Measurements from ENCODE around the gene GAA. TPM values are rescaled to one million over a fixed set of nuclear protein-coding genes. Genes with fewer than 3 reads are reported as not detected.

Gene GAA
- total and polyA plus RNA-seq, 2 of the 4 experiments (the other 2 are of a cell fraction), result 2.2 to 14.8 TPM

GRCh38 chr17:80163336-80163735, 62.0 kb downstream of the GAA start:
- Histone ChIP-seq H3K27ac (ENCODE audit: insufficient read depth, low read length) (no peak overlapping the region), H3K9me3 (ENCODE audit: control insufficient read depth, insufficient read depth, low read length) (no peaks in the 10 kb centered on the region), H3K18ac (ENCODE audit: low read depth, low read length) (no peak overlapping the region), H2BK120ac (ENCODE audit: low read depth, low read length) (no peak overlapping the region), H2BK15ac (ENCODE audit: low read depth, low read length) (no peak overlapping the region), H3K56ac (ENCODE audit: extremely low read depth, insufficient read depth, low read length) (no peak overlapping the region), H4K91ac (ENCODE audit: insufficient read depth, low read depth, low read length) (no peak overlapping the region), H4K20me1 (ENCODE audit: insufficient read depth, low read length) (no peaks in the 10 kb centered on the region), H2AK9ac (replicated peaks; ENCODE audit: low read depth, low read length, poor library complexity) (no peak overlapping the region), H4K8ac (ENCODE audit: low read depth in 2 of 2, low read length in 2 of 2) (no peak overlapping the region), H3K9ac (ENCODE audit: low read depth, low read length) (no peak overlapping the region), H2AFZ (replicated peaks; ENCODE audit: low read length, poor library complexity) (no peak overlapping the region), H2AK5ac (ENCODE audit: low read depth, low read length) (no peak overlapping the region), H3K27me3 (ENCODE audit: control insufficient read depth, insufficient read depth, low read length) (peaks cover 18% of the 10 kb centered on the region), H3K9me1 (ENCODE audit: insufficient read depth, low read length) (no peaks in the 10 kb centered on the region), H4K5ac (ENCODE audit: low read depth, low read length) (no peak overlapping the region), H3K4me3 (ENCODE audit: insufficient read depth, low read depth, low read length) (no peak overlapping the region), H3K79me1 (ENCODE audit: low read depth in 1 of 2, low read length in 2 of 2) (no peaks in the 10 kb centered on the region), H3K14ac (replicated peaks; ENCODE audit: low read depth, low read length) (no peak overlapping the region), H3K4me1 (ENCODE audit: control insufficient read depth, insufficient read depth, low read length) (no peaks in the 10 kb centered on the region), H2BK20ac (ENCODE audit: low read depth, low read length) (no peak overlapping the region), H2BK5ac (ENCODE audit: low read depth, low read length, poor library complexity, severe bottlenecking) (no peak overlapping the region), H3K4ac (ENCODE audit: low read depth, low read length) (no peak overlapping the region), H3K36me3 (ENCODE audit: control insufficient read depth, insufficient read depth, low read length) (no peaks in the 10 kb centered on the region), H3K23ac (ENCODE audit: low read depth, low read length) (no peak overlapping the region), H3K4me2 (ENCODE audit: low read depth, low read length) (no peak overlapping the region)
- no peak for DNase-seq
- BruUV-seq (replicated peaks), result no TSS peak
- TF ChIP-seq CHD1 (IDR thresholded peaks at IDR 0.05; ENCODE audit: low read depth, low read length) (no peak), MAZ (IDR thresholded peaks at IDR 0.05; ENCODE audit: borderline replicate concordance, low read depth, low read length) (no peak), FOS (IDR thresholded peaks at IDR 0.05; ENCODE audit: low read depth, low read length) (no peak), CEBPB (IDR thresholded peaks at IDR 0.05; ENCODE audit: low read depth, low read length) (no peak), BHLHE40 (IDR thresholded peaks at IDR 0.05; ENCODE audit: low read depth, low read length) (no peak), MXI1 (IDR thresholded peaks at IDR 0.05; ENCODE audit: borderline replicate concordance, low read depth, low read length) (no peak), POLR2A (IDR thresholded peaks at IDR 0.05; ENCODE audit: low read depth, low read length) (no peak), RCOR1 (IDR thresholded peaks at IDR 0.05; ENCODE audit: insufficient replicate concordance, low read length) (no peak), NFE2L2 (IDR thresholded peaks at IDR 0.05; ENCODE audit: low read depth, low read length) (no peak), SMC3 (IDR thresholded peaks at IDR 0.05; ENCODE audit: low read depth, low read length) (no peak), RFX5 (IDR thresholded peaks at IDR 0.05; ENCODE audit: low read depth, low read length) (no peak), MAFK (IDR thresholded peaks at IDR 0.05; ENCODE audit: low read depth, low read length) (no peak), RAD21 (IDR thresholded peaks at IDR 0.05; ENCODE audit: low read length) (no peak)
- TF ChIP-seq, protein P1, sequence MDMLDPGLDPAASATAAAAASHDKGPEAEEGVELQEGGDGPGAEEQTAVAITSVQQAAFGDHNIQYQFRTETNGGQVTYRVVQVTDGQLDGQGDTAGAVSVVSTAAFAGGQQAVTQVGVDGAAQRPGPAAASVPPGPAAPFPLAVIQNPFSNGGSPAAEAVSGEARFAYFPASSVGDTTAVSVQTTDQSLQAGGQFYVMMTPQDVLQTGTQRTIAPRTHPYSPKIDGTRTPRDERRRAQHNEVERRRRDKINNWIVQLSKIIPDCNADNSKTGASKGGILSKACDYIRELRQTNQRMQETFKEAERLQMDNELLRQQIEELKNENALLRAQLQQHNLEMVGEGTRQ (IDR thresholded peaks at IDR 0.05; ENCODE audit: low read depth, low read length), result no peak
- TF ChIP-seq, protein P2, sequence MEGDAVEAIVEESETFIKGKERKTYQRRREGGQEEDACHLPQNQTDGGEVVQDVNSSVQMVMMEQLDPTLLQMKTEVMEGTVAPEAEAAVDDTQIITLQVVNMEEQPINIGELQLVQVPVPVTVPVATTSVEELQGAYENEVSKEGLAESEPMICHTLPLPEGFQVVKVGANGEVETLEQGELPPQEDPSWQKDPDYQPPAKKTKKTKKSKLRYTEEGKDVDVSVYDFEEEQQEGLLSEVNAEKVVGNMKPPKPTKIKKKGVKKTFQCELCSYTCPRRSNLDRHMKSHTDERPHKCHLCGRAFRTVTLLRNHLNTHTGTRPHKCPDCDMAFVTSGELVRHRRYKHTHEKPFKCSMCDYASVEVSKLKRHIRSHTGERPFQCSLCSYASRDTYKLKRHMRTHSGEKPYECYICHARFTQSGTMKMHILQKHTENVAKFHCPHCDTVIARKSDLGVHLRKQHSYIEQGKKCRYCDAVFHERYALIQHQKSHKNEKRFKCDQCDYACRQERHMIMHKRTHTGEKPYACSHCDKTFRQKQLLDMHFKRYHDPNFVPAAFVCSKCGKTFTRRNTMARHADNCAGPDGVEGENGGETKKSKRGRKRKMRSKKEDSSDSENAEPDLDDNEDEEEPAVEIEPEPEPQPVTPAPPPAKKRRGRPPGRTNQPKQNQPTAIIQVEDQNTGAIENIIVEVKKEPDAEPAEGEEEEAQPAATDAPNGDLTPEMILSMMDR (conservative IDR thresholded peaks at IDR 0.05; ENCODE audit: low read depth, low read length), result no peak
- TF ChIP-seq, protein P3, sequence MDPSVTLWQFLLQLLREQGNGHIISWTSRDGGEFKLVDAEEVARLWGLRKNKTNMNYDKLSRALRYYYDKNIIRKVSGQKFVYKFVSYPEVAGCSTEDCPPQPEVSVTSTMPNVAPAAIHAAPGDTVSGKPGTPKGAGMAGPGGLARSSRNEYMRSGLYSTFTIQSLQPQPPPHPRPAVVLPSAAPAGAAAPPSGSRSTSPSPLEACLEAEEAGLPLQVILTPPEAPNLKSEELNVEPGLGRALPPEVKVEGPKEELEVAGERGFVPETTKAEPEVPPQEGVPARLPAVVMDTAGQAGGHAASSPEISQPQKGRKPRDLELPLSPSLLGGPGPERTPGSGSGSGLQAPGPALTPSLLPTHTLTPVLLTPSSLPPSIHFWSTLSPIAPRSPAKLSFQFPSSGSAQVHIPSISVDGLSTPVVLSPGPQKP (IDR thresholded peaks at IDR 0.05; ENCODE audit: borderline replicate concordance, low read depth, low read length), result no peak
- ChIA-PET CTCF (no interaction called here), POLR2A (ENCODE audit: unreplicated experiment) (no interaction called here)
- dilution Hi-C loops (cut with HindIII; ENCODE audit: low sequenced_read_pairs, unreplicated experiment), result no loop called here
- in situ Hi-C loops (cut with MboI; ENCODE audit: low sequenced_read_pairs), result no loop called here
- ATAC-seq (ENCODE audit: low read depth), result no peak
- no CpG with 5 or more reads among the region's 4 CpGs for WGBS, 2 experiments (ENCODE audit: extremely low coverage in 2 of 2, insufficient read length in 1 of 2)
- intact Hi-C loops (cut with micrococcal nuclease), result no loop called here
